Transverse colon (tissue), 4 donors: ENCODE results near the gene APBA1.

Experiments used
- POLR2AphosphoS5 ChIP-seq, 3 donors: sonication (generic); formaldehyde crosslinking; IDR thresholded peaks; one replicate each; pipeline ENCODE4 v1.6.1; 2016; ENCODE audit warnings: antibody characterized with exemption in 3 of 3
- TF ChIP-seq, protein P1 (sequence below), 5 experiments: fragments of 200-600 bp in 3 of 5; fragments of 450-650 bp in 2 of 5; sonication (generic) in 3 of 5; IDR thresholded peaks; 1 replicate in 2 of 5; 2 replicates in 3 of 5; pipeline ENCODE4 v1.5.1; 2016 to 2017; ENCODE audit warnings: antibody characterized with exemption in 5 of 5, inconsistent platforms in 3 of 5, mild to moderate bottlenecking in 2 of 5, moderate library complexity in 1 of 5

DNA sequence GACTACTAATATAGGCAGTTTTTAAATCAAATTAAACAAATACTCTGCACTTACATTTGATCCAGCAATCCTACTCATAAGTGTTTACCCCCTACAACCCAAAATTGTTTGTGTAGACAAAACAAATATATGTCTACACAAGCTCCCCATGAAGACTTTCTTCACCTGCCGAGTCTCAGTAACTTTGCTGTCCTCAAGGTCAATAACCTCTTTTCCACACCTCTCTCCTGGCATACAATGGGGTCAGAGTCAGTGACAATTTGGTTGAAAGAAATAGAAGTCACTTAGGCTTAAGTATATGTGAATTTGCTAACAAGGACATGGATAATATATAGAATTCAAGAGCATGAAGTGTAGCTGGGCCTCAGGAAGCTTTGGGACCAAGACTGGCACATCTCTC lies 29.1 kb downstream of the APBA1 start:
- TF ChIP-seq, protein P1, sequence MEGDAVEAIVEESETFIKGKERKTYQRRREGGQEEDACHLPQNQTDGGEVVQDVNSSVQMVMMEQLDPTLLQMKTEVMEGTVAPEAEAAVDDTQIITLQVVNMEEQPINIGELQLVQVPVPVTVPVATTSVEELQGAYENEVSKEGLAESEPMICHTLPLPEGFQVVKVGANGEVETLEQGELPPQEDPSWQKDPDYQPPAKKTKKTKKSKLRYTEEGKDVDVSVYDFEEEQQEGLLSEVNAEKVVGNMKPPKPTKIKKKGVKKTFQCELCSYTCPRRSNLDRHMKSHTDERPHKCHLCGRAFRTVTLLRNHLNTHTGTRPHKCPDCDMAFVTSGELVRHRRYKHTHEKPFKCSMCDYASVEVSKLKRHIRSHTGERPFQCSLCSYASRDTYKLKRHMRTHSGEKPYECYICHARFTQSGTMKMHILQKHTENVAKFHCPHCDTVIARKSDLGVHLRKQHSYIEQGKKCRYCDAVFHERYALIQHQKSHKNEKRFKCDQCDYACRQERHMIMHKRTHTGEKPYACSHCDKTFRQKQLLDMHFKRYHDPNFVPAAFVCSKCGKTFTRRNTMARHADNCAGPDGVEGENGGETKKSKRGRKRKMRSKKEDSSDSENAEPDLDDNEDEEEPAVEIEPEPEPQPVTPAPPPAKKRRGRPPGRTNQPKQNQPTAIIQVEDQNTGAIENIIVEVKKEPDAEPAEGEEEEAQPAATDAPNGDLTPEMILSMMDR (IDR thresholded peaks at IDR 0.05) = no peak
- no peak for TF ChIP-seq POLR2AphosphoS5 (IDR thresholded peaks at IDR 0.05)
